Adipose tissue (tissue), 3 donors: ENCODE measurements around the gene ACER3. TPM values are rescaled to one million over a fixed set of nuclear protein-coding genes. Genes with fewer than 3 reads are reported as not detected.
"Not testable (repeated sequence)": the region's sequence is repeated elsewhere in the genome, so short reads cannot be mapped to it uniquely, and the experiment has no call there.

ENCODE experiments used
- H3K27ac ChIP-seq: one replicate; pipeline ENCODE4 v1.5.1; 2013; ENCODE audit warnings: low read depth, low read length
- WGBS, 3 donors: extraction: QIAGEN DNeasy Blood & Tissue Kit; methylation state at CpG; one replicate each; pipeline ENCODE4 v1.1.7; 2013; 5-methylcytosine and 5-hydroxymethylcytosine counted together
- polyA plus RNA-seq, 3 donors: library from polyadenylated mRNA; stranded (reverse); fragments of 200-250 nt; gene quantifications; one replicate each; pipeline ENCODE4 v1.2.3, GENCODE V29; 2013
- donor health status: healthy with polysubstance abuse.
- donor health status: Bipolar disorder and iron deficiency.
- donor health status: healthy.

ACER3 gene
- polyA plus RNA-seq, 3 donors, result 3.4 to 12.7 (median 7.1) TPM

DNA sequence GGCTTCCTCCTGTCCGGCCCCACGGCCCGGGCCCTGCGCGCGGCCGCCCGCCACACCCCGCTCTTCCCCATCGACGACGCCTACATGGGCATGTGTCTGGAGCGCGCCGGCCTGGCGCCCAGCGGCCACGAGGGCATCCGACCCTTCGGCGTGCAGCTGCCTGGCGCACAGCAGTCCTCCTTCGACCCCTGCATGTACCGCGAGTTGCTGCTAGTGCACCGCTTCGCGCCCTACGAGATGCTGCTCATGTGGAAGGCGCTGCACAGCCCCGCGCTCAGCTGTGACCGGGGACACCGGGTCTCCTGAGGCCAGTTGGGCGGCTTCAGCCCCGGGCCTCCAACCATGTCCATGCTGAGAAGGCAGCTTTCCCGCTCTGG lies 179.7 kb downstream of the ACER3 start:
- H3K27ac ChIP-seq, result no peak overlapping the region
- WGBS, 3 donors, result 67 to 72% (median 72%) methylated on average over 36 to 37 of the region's 37 CpGs

DNA sequence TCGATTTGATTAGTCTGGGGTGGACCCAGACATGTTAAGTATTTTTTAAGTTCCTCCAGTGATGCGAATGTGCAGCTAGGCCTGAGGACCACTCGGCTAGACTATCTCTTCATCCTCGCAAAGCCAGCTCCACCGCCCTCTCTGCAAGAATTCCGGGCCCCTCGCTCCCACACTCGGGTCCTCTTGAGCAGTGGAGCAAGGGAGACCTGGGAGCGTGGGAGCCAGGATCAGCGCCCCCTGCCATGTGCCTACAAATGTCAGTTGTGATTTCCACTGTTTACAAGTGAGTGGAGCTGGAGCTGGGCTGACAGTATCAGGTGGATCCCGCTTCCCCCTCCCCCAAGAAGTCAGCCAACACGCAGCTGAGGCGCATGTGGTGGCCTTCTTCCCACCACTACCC lies 180.2 kb downstream of the ACER3 start:
- H3K27ac ChIP-seq, result no peak overlapping the region
- WGBS, 3 donors, result 93 to 94% (median 94%) methylated on average over 13 of the region's 13 CpGs

DNA sequence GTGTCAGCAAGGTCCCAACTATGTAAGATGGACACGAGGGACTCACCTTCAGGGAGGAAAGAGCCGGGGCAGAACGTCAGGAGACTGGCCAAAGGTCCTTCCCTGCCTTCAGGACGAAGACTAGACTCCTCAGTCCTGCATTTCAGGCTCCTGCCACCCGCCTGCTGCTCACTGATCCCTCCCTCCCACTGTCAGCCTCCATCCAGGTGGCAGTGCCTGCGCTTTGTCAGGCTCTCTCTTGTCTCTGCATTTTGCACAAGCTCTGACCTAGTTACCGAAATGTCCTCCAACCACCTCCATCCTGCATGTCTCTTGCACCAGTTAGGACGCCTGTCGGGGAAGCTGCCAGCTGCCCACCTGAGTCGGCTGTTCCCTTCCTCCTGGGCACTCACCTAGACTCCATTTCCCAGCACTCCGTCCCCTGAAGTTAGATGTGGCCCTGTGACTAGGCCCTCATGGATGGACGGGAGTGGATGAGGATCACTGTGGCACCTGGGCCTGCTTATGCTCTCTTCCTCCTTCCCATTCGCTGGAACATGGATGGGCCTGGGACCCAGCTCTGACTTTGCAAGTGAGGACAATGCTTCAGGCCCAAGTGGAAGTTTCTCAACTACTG lies 181.5 kb downstream of the ACER3 start:
- no peak overlapping the region for H3K27ac ChIP-seq
- WGBS, 3 donors, result 87 to 93% (median 91%) methylated on average over 13 of the region's 13 CpGs

DNA sequence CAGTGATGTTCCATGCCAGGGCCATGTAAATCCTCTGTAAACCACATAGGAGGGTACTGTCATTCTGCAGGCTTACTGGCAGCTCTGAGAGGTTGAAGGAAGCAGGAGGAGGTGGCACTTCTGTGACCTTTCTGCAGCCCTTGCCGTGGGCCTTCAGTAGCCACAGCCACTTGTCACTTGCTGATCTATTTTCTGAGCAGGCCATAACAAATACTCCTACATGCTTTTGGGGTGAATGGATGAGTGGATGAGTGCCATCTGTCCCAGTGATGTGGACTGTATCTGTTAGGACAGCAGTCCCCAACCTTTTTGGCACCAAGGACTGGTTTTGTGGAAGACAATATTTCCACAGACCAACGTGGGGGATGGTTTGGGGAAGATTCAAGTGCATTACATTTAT lies 183.6 kb downstream of the ACER3 start:
- H3K27ac ChIP-seq, result no peak overlapping the region
- WGBS, 3 donors, result 73 to 81% (median 79%) methylated on average over 2 of the region's 2 CpGs

DNA sequence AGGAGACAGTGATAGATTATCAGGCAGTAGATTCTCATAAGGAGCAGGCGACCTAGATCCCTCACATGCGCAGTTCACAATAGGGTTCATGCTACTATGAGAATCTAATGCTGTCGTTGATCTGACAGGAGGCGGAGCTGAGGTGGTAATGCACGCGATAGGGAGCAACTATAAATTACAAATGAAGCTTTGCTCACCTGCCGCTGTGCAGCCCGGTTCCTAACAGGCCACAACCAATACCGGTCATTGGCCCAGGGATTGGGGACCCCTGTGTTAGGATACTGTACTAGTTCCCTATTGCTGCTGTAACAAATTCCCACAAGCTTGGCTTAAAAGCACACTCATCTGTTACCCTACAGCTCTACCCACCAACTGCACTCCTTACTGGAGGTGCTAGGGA lies 184.2 kb downstream of the ACER3 start:
- no peak overlapping the region for H3K27ac ChIP-seq
- WGBS, 3 donors, result 94 to 96% (median 96%) methylated on average over 9 of the region's 9 CpGs

DNA sequence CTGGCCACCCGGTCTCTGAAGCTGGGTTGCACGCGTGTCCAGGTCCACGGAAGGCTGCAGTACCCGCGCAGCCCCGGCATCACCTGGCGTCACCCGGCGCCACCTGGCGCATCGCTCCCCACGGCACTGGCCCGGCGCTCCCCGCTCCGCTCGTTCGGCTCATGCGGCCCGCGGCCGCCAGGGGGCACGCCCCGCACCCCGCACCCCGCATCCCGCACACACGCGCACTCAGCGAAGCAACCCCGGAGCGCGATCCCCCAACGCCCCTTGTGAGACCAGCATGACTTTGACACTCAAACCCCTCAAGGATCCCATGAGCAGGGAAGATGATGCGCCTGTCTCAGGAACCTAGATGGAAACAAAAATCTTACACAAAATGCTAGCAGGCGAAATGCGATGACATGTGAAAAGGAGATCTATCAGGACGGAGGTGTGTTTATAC lies 185.4 kb downstream of the ACER3 start:
- 2 to 6% (median 6%) methylated on average over 39 of the region's 39 CpGs for WGBS, 3 donors
- no peak overlapping the region for H3K27ac ChIP-seq

DNA sequence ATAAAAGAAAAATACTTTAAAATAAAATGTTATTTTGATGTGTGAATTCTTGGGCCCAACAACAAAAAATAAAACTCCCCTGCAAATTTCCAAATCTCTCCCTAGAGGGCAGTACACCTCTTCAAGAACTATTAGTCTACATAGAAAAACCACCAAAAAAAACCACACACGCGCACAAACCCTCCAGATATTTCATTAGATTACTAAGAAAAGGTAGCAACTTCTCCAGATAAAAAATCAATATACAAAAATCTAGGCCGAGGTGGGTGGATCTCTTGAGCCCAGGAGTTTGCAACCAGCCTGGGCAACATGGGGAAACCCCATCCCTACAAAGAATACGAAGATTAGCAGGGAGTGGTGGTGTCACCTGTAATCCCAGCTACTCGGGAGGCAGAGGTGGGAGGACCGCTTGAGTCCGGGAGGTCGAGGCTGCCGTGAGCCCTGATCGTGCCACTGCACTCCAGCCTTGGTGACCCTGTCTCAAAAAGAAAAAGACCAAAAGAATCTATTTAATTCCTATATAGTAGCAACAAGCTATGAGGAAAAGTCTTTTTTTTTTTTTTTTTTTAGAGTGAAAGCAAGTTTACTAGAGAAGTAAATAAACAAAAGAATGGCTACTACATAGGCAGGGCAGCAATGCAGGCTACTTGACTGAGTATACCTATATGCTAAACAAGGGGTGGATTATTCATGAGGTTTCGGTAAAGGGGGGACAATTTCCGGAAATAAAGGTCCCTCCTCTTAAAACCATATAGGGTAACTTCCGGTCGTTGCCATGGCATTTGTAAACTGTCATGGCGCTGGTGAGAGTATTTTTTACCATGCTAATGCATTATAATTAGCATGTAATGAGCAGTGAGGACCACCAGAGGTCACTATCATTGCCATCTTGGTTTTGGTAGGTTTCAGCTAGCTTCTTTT lies 186.5 kb downstream of the ACER3 start:
- no peak overlapping the region for H3K27ac ChIP-seq
- WGBS, 3 donors, result 6 to 11% (median 7%) methylated on average over 15 of the region's 15 CpGs

DNA sequence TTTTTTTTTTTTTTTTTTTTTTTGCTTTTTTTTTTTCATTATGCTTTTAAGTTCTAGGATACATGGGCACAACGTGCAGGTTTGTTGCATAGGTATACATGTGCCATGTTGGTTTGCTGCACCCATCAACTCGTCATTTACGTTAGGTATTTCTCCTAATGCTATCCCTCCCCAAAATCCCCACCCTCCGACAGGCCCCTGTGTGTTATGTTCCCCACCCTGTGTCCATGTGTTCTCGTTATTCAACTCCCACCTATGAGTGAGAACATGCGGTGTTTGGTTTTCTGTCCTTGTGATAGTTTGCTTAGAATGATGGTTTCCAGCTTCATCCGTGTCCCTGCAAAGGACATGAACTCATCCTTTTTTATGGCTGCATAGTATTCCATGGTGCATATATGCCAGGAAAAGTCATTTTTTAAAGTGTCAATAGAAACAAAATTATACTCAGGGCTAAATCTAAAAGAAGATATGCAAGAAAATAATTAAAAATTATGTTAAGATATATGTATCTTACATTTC lies 187.3 kb downstream of the ACER3 start:
- WGBS, 3 donors, result 66 to 80% (median 69%) methylated on average over 7 of the region's 7 CpGs
- not testable (repeated sequence) for H3K27ac ChIP-seq

DNA sequence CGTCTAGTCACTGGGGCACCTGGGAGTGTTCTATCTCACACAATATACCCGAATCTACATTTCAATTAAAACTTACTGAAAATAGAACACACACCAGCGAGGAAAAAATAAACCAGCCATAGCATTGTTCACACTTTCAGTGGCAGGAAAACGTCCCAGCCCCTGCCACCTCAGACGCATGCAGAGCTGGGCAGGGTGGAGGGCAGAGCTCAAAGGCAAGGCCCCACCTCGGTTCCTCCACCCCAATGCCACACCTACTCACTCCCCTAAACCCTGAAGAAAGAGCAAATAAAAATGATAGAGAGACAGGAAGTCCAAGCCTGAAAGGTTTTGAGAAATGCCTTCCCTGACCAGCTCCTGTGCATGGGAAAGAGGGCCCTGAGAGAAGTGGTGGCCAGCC lies 188.3 kb downstream of the ACER3 start:
- H3K27ac ChIP-seq, result no peak overlapping the region

DNA sequence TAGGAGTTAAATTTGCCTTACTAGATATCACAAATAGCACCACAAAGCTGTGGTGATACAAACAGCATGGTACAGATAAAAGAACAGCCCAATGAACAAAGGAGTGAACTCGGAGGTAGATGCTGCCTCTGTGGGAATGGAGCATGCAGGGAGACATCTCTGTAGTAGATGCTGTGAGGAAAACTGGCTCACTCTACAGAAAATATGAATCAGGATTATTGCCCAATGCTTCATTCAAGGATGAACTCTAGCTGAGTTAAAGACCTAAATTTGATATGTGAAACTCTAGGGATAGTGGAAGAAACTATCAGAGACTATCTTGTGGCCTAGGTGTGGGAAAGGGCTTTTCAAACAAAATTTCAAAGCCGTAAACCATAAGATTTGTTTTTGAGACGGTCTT lies 190.8 kb downstream of the ACER3 start:
- no peak overlapping the region for H3K27ac ChIP-seq
- 87 to 90% (median 89%) methylated on average over 3 of the region's 3 CpGs for WGBS, 3 donors

More for the DNA sequence above, 188.3 kb downstream of the ACER3 start:
- WGBS, 3 donors, result 73 to 85% (median 81%) methylated on average over 6 of the region's 6 CpGs

DNA sequence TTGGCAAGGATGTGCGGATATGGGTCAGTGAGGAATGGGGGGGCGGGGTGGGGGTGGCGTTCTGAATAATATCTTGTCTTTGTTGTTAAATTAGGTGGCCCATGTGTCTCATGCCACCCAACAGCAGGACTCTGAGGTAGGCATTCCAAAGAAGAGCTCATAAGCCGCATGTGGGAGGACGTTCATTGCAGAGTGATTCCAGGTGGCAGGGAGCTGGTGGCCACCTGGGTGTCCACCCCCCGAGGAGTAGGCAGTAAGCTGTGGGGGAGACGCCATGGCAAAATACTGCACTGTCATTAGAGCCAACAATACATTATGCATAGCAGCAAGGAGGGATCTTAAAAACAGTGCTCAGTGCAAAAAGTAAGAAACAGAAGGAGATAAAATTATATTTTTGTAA lies 191.8 kb downstream of the ACER3 start:
- WGBS, 3 donors, result 75 to 81% (median 81%) methylated on average over 7 of the region's 7 CpGs
- no peak overlapping the region for H3K27ac ChIP-seq

DNA sequence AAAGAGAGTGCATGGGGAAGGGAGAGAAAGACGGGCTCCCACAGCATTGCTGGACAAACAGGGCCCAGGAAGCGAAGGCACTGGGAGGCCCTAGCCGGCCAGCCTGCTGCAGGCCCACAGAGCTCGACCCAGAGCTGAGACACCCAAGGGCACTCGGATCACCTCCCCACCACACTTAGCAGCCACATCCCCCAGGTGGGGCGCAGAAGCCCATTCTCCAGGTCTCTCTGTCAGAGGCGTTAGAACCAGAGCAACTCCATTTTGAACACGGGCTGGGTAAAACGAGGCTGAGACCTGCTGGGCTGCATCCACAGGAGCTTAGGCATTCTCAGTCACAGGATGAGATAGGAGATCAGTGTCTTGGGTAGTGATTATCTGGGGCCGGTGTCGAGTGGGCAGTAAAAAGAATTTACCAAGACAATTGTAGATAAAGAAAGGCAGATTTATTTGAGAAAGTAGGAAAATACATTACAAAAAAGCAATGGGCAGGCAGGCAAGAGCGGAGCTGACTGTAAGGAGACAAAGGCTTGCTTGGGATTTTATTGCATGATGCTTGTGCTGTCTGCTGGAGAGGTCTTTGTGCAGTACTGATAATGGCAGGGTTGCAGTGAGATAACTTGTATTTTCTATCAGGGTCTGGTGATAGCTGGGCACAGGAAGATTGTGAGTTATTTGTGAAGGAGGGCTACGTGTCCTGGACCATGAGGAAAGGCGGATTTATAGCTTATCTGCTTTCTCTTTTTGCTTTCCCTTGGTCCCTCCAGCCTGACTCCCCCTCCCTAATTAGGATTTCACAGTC lies 192.7 kb downstream of the ACER3 start:
- H3K27ac ChIP-seq, result no peak overlapping the region
- 90 to 92% (median 91%) methylated on average over 14 of the region's 14 CpGs for WGBS, 3 donors

DNA sequence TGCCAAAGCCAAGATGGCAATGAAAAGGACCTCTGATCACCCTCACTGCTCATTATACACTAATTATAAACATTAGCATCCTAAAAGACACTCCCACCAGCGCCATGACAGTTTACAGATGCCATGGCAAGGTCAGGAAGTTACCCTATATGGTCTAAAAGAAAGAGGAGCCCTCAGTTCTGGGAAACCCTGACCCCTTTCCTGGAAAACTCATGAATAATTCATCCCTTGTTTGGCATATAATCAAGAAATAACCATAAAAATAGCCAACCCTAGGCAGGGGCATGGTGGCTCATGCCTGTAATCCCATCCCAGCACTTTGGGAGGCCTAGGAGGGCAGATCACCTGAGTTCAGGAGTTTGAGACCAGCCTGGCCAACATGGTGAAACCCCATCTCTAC lies 193.4 kb downstream of the ACER3 start:
- WGBS, 3 donors, result 70 to 85% (median 79%) methylated on average over 1 of the region's 1 CpG
- H3K27ac ChIP-seq, result no peak overlapping the region

DNA sequence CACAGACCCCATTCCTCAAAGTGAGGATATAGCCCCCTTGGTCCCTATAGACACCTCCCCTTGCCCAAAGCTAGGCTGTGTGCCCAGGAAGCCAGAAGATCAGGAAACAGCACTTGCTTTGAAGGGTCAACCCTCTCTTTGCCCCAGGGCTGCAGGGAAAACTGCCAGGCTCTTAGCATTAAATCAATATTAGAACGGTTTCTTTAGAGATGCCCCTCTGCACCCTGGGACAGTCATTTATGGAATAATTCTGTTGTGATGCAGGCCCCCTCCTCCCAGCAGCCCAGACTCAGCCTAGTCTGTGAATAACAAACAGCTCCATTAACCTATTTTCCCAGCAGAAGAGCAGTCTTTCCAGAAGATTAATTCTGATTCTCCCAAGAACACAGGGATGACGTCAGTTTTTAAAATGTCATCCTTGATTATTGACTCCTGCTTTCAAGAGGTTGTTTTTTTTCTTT lies 194.4 kb downstream of the ACER3 start:
- 49 to 85% (median 79%) methylated on average over 2 of the region's 2 CpGs for WGBS, 3 donors
- H3K27ac ChIP-seq, result no peak overlapping the region

DNA sequence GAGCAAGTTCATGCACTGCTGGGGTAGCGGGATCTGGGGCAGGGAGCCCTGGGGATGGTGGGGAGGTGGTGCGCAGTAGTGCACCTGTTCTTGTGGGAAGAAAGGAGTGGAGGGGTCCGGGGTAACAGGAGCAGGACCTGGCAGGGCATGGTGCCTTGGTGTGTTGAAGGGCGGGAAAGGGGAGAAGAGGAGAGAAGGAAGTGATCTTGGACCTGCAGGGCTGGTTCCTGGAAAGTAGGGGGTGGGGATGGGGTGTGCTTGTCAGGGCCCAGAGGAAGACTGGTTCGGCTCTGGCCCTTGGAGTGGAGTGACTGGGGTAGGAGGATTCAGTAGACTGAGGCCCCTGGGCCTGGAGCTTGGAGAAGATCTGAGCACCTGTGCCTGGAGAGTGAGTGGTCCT lies 195.2 kb downstream of the ACER3 start:
- 96 to 100% (median 97%) methylated on average over 5 of the region's 5 CpGs for WGBS, 3 donors

DNA sequence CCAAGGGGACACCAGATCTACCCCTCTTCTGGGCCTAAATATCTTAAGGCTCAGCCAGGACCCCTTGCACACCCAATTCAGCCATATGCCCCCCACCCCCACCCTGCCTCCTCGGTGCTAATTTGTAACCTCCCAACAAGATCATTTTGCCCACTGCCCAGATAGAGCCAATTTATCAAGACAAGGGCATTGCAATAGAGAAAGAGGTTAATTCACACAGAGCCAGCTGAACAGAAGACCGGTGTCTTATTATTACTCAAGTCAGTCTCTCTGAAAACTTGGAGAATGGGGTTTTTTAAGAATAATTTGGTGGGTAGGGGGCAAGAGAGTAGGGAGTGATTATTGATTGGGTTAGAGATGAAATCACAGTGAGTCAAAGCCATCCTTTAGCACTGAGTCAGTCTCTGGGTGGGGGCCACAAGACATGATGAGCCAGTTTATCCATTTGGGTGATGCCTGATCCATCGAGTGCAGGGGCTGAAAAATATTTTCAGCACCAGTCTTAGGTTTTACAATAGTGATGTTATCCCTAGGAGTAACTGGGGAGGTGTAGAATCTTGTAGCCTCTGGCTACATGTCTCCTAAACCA lies 196.2 kb downstream of the ACER3 start:
- 81 to 89% (median 84%) methylated on average over 3 of the region's 3 CpGs for WGBS, 3 donors
- H3K27ac ChIP-seq, result no peak overlapping the region

More for the DNA sequence above, 195.2 kb downstream of the ACER3 start:
- no peak overlapping the region for H3K27ac ChIP-seq

DNA sequence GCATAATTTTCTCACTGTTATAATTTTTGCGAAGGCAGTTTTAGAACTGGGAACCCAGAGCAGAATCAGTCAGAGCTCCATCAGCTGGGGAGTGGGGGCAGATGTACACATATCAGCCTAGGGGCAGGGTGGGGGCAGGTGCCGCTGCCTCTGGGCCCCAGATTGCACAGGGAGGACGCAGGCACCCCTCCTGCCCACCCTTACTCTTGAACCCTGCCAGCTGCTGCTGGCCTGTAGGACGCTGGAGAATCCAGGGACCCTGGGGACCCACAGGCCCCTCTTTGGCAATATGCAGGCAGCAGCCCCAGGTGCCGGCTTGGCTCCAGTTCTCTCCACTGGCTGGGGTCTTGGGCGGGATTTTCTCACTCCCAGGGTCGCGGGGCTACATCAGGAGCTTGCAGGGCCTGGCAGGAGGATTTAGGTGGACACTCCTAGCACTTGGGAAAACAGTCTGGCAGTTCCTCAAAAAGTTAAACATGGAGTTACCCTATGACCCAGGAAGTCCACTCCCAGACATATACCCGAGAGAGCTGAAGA lies 197.3 kb downstream of the ACER3 start:
- 68 to 76% (median 70%) methylated on average over 9 of the region's 9 CpGs for WGBS, 3 donors
- H3K27ac ChIP-seq, result no peak overlapping the region

DNA sequence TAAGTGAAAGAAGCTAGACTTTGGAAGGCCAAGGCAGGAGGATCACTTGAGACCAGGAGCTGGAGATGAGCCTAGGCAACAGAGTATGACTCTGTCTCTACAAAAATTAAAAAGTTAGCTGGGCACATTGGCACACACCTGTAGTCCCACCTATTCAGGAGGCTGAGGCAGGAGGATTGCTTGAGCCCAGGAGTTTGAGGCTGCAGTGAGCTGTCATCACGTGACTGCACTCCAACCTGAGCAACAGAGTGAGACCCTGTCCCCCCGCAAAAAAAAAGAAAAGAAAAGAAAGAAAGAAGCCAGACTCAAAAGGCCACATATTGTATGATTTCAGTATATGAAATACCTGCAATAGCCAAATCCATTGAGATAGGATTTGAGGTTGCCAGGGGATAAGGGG lies 198.2 kb downstream of the ACER3 start:
- no peak overlapping the region for H3K27ac ChIP-seq
- WGBS, 3 donors, result 91 to 93% (median 91%) methylated on average over 2 of the region's 2 CpGs
